Heart left ventricle (tissue), 16 donors: ENCODE data around the gene FCER1G. TPM values are rescaled to one million over a fixed set of nuclear protein-coding genes. Genes with fewer than 3 reads are reported as not detected.

ENCODE experiments used
- ATAC-seq, 4 donors: fragments of 200-7000 bp; cut with Tn5 transposase; one replicate each; pipeline ENCODE4 v1.9.1; 2020 to 2022; ENCODE audit warnings: moderate library complexity in 4 of 4, mild to moderate bottlenecking in 3 of 4, moderate number of reproducible peaks in 1 of 4
- DNase-seq, 5 donors: peaks; one replicate each; pipeline ENCODE4 v3.0.0-alpha.2; 2020
- H3K27ac ChIP-seq, 12 donors: fragments of 200-600 bp; sonication (generic) in 4 of 12; one replicate each; pipeline versions ENCODE4 v1.5.0 to v1.8.0; 2016 to 2022; ENCODE audit warnings: mild to moderate bottlenecking in 2 of 12
- H3K27me3 ChIP-seq, 9 donors: fragments of 200-600 bp; sonication (generic) in 2 of 9; one replicate each; pipeline versions ENCODE4 v1.5.1 to v1.8.0; 2016 to 2022; ENCODE audit warnings: mild to moderate bottlenecking in 3 of 9
- H3K36me3 ChIP-seq, 9 donors: fragments of 200-600 bp; sonication (generic) in 2 of 9; one replicate each; pipeline versions ENCODE4 v1.5.0 to v1.8.0; 2018 to 2022; ENCODE audit warnings: mild to moderate bottlenecking in 2 of 9
- H3K4me1 ChIP-seq, 12 donors: fragments of 200-600 bp; sonication (generic) in 4 of 12; one replicate each; pipeline versions ENCODE4 v1.5.0 to v1.8.0; 2016 to 2022; ENCODE audit warnings: mild to moderate bottlenecking in 3 of 12
- H3K4me3 ChIP-seq, 12 donors: fragments of 200-600 bp; sonication (generic) in 4 of 12; one replicate each; pipeline versions ENCODE4 v1.5.0 to v1.8.0; 2017 to 2022; ENCODE audit warnings: mild to moderate bottlenecking in 9 of 12, moderate library complexity in 4 of 12
- H3K9me3 ChIP-seq, 12 donors: fragments of 200-600 bp; sonication (generic) in 4 of 12; one replicate each; pipeline versions ENCODE4 v1.5.0 to v1.8.0; 2016 to 2022; ENCODE audit warnings: mild to moderate bottlenecking in 1 of 12
- CTCF ChIP-seq, 12 donors: fragments of 200-600 bp; sonication (generic) in 4 of 12; IDR thresholded peaks; one replicate each; pipeline versions ENCODE4 v1.5.0 to v1.8.0; 2018 to 2022; ENCODE audit warnings: antibody characterized with exemption in 12 of 12, mild to moderate bottlenecking in 5 of 12
- POLR2A ChIP-seq, 2 donors: fragments of 450-650 bp; IDR thresholded peaks; one replicate each; pipeline ENCODE4 v1.6.1; 2017; ENCODE audit warnings: antibody characterized with exemption in 2 of 2, mild to moderate bottlenecking in 2 of 2, moderate library complexity in 2 of 2
- WGBS, 4 donors: extraction: QIAGEN DNeasy Blood & Tissue Kit in 2 of 4; methylation state at CpG; one replicate each; pipeline versions ENCODE4 v1.1.5 to v1.1.7; 2013 to 2018; 5-methylcytosine and 5-hydroxymethylcytosine counted together
- intact Hi-C, 10 donors: fragments of 100-400 bp; cut with DNase I; formaldehyde crosslinking; loops; one replicate each; pipeline versions ENCODE4 v1.11.1 to v1.14.2; 2022
- polyA plus RNA-seq, 2 donors: library from polyadenylated mRNA; stranded (reverse); fragments of 200-250 nt; gene quantifications; one replicate each; pipeline ENCODE4 v1.2.3, GENCODE V29; 2013
- total RNA-seq, 9 donors: library from RNA; depleted of rRNA in 2 of 9; stranded (reverse); fragments of >200 nt in 2 of 9; fragmentation: NEBNext Ultra II Directional in 3 of 9; extraction: Animal tissue kit (Norgen Biotek cat#: 25700) in 3 of 9; gene quantifications; one replicate each; pipeline versions ENCODE4 v1.1.0 to v1.2.4, GENCODE V29; 2016 to 2023
- donor health status: ischemic (EF 13 %, LVEDD 7.1; RV severe dilation, severe dysfunction).
- donor health status: healthy with polysubstance abuse.
- donor health status: DM: no; HTN: yes; CAD: no.
- donor health status: DM: no; HTN: no; CAD: no.
- donor health status: ischemic (EF 25% LVEDD 6.9; RV normal size, moderate dysfunction).
- donor health status: ischemic (EF 25% LVEDD 5.7; RV mildly dilated, moderate dysfunction).
- donor health status: healthy.
- donor health status: DM: yes; HTN: yes; CAD: no.
- donor health status: ischemic (EF 35%, LVEDD 5.7; RV mildly dilated, moderate dysfunction).
- donor health status: nonischemic (EF 11% LVEDD 7.7; RV severe dilation, severe dysfunction).
- donor health status: DM: yes; HTN: yes; CAD: no.
- donor health status: PGD.
- donor health status: ischemic (EF 29% LVEDD 5.4; RV normal size, mild dysfunction).
- donor health status: nonischemic (EF 23%, LVEDD 6.1; RV moderate dilation, normal function).

The FCER1G gene
- total and polyA plus RNA-seq, 11 donors: 2.9 to 157 (median 17.1) TPM

GRCh38 chr1:161219078-161219892 is 4.2 kb downstream of the FCER1G start:
- no peaks in the 10 kb centered on the region for H3K27me3 ChIP-seq
- H3K4me1 ChIP-seq: peaks cover 0 to 23% (median 0%) of the 10 kb centered on the region in 12 donors
- WGBS, 4 donors: 92 to 95% (median 93%) methylated on average over 5 of the region's 5 CpGs
- no peak overlapping the region for H3K4me3 ChIP-seq
- ATAC-seq (no peak), DNase-seq (no peak)
- intact Hi-C loops: no loop called here
- peaks cover 0 to 28% (median 7%) of the 10 kb centered on the region in 9 donors for H3K36me3 ChIP-seq
- TF ChIP-seq CTCF (IDR thresholded peaks at IDR 0.05): no peak
- TF ChIP-seq POLR2A (IDR thresholded peaks at IDR 0.05): no peak
- H3K27ac ChIP-seq: no peak overlapping the region
- H3K9me3 ChIP-seq: no peaks in the 10 kb centered on the region

GRCh38 chr1:161220002-161220401 is 4.9 kb downstream of the FCER1G start:
- Histone ChIP-seq H3K36me3 (peaks cover 0 to 22% (median under 1%) of the 10 kb centered on the region in 9 donors), H3K27me3 (no peaks in the 10 kb centered on the region), H3K27ac (no peak overlapping the region), H3K4me3 (no peak overlapping the region), H3K9me3 (no peaks in the 10 kb centered on the region), H3K4me1 (peaks cover 0 to 24% (median 1%) of the 10 kb centered on the region in 12 donors)
- WGBS, 4 donors: 83 to 92% (median 87%) methylated on average over 5 of the region's 5 CpGs
- TF ChIP-seq POLR2A (IDR thresholded peaks at IDR 0.05) (no peak), CTCF (IDR thresholded peaks at IDR 0.05) (no peak)
- intact Hi-C loops: loop anchor here in 1 of 10 donors (10.0 kb wide), 1 partner anchor 95 kb away; the partner anchor contains the start of gene SDHC
- no peak for ATAC-seq
- no peak for DNase-seq

- H3K9me3 ChIP-seq: no peaks in the 10 kb centered on the region
- H3K27me3 ChIP-seq: no peaks in the 10 kb centered on the region
- intact Hi-C loops: loop anchor here in 1 of 10 donors (10.0 kb wide), 1 partner anchor 92 kb away; the partner anchor contains the start of gene SDHC
- ATAC-seq (no peak), DNase-seq (no peak)
- H3K27ac ChIP-seq: no peak overlapping the region
- peaks cover 0 to 22% (median 0%) of the 10 kb centered on the region in 9 donors for H3K36me3 ChIP-seq
- peaks cover 0 to 32% (median 14%) of the 10 kb centered on the region in 12 donors for H3K4me1 ChIP-seq
- TF ChIP-seq POLR2A (IDR thresholded peaks at IDR 0.05) (no peak), CTCF (IDR thresholded peaks at IDR 0.05) (no peak)
- no peak overlapping the region for H3K4me3 ChIP-seq
- 73 to 82% (median 75%) methylated on average over 6 of the region's 6 CpGs for WGBS, 4 donors
These were observed 7.3 kb downstream of the FCER1G start for GRCh38 chr1:161222175-161223019.
